Activated CD4-positive, alpha-beta T cell treated with anti-CD3 and anti-CD28 coated beads, Interleukin-2, amount 50 U/mL, for 1 hour (primary cell): Measurements from ENCODE around the gene PLCE1.

ENCODE experiments used
- DNase-seq: peaks from one replicate; pipeline ENCODE4 v3.0.0-alpha.2; 2020

The PLCE1 gene

DNA sequence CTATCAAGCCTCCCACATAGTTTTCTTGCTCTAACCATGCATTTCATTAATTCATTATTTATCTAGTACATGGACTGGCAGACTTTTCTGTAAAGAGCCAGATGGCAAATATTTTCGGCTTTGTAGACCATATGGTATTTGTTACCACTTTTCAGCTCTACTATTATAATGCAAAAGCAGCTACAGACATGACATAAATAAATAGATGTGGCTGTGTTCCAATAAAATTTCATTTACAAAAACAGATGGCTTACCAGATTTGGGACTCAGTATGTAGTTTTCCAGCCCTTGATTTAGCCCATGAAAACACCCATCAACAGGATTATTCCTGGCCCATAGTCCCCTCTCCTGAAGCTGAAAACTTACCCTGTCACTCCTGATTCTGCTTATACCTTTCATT is 32.1 kb downstream of the PLCE1 start:
- no peak for DNase-seq

DNA sequence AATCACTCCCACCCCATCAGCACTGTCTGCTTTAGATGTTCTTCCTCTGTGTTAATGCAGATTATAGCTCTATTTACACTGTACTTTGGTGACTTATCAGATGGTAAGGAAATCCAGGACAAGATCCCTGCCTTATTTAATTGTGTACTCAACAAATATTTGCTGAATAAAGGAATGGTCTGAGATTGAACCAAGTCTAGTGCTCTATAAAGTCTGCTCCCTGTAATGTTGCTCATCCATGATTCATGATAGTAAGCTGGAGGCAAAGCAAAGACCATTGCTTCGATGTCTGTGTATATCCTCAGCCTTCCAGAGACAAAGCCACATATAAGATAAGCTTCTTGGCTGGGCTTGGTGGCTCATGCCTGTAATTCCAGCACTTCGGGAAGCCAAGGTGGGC is 33.5 kb downstream of the PLCE1 start:
- no peak for DNase-seq

DNA sequence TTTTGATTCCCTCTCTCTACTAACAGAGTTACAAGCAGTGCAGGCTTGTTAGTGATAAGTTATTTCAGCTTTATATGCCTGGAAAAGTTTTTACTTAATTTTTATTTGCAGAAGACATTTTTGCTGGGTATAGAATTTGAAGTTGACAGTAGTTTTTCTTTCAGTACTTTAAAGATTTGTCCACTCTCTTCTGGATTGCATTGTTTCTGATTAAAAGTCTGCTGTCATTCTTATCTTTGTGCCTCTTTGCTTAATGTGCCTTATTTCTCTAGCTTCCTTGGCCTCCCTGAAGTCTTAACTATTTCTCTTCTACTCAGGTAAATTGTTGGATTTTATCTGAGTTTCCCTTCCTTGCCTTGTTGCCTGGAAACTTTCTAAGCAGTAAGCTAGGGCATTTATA is 36.2 kb downstream of the PLCE1 start:
- no peak for DNase-seq

DNA sequence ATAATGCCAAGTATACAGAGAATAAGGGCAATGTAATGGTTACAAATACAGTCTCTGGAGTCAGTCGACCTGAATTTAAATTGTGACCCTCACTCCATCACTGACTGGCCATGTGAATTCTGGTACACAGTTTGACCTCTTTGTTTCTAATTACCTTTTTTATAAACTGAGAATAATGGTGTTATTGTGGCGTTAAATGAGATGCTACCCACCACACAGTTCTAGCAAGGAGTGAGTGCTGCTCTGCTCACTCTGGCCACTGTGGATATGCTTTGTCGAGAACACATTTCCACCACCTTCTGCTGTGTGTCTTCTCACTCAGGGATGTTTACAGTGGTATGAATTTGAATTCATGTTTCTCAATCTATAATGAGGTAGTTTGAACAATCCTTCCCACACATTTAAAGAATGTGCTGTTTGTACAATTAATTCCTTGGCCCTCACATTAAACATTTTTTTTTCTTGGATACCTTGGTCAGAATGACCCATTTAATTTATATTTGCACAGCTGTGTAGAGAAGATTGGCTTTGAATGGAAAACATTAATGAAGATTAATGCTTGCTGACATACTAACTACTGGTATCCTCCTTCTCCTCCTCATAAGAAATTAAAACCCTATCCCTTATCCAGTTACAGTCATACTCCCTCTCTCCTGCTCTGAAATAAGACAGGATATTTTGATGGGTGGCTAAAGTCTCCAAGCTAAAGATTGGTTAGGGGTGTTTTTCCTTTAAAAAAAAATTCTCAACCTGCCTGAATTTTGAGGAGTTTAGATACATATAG is 42.4 kb downstream of the PLCE1 start:
- DNase-seq = no peak

DNA sequence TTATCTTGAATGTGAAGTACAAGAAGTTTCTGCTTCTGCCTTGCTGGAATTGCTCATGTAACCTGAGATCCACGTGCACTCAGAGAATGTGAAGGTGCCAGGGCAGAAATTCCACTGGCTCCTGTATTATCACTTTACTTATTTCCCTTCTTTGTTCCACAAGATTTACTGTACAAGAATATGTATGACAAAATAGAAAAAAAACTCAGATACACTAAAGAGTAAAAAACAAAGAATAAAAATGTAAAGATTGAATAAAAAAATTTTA is 43.0 kb downstream of the PLCE1 start:
- no peak for DNase-seq

GRCh38 chr10:94037286-94037685 is 43.6 kb downstream of the PLCE1 start:
- DNase-seq = no peak

DNA sequence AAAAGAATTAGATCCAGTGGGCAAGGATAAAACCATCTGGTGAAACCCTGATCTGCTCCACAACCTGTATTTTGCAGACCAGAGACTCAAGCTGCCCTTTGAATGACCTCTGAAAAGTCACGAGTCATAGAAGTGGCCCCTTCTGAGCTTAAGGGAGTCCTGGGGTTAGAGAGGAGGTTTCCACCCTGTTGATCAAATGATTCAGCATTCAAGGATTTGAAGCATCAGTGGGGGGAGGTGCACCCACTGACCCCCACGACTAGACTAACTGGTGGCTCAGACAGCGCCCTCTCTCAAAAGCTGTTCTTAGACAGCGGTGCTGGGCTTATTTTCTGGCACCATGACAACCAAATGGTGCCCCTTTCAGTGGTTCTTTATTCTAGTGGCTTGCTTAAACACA is 44.3 kb downstream of the PLCE1 start:
- no peak for DNase-seq

DNA sequence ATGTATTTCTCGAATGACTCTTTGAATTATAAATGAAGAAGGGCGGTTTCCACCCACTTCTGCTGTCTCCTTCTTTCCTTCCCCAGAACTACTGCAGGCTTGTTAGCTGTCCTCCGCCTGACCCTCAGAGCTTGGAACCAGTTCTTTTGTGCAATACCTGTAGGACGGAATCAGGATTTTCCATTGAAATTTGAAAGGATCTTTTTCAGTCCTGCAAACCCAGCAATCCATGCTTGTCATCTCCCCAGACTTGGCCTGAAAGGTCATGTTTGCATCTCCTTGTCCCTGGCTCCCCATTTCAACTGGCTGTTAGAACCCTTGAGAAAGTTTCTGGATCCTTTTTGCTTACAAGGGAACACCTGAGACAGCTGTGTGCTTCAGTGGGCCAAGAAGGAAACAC is 47.5 kb downstream of the PLCE1 start:
- no peak for DNase-seq

- DNase-seq = no peak
Measured at GRCh38 chr10:94042001-94042833, 48.5 kb downstream of the PLCE1 start.

DNA sequence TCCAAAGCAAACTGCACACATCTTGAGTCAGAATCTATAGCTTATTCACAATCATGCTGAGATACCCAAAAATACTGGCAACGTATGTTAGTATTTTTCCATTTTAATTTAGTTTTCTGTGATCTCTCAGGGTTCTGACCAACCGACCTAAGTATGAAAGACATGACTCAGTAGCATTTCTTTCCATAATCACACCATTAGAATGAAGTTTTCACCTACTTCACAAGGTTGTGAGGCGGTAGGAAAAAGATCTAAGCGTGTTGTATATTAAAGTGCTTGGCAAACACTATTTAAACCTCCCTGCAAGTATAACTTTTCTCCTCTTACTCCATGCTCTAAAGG is 49.1 kb downstream of the PLCE1 start:
- DNase-seq = no peak
